ENCODE measurements around the gene DIAPH2.
"Not testable (repeated sequence)": the region's sequence is repeated elsewhere in the genome, so short reads cannot be mapped to it uniquely, and the experiment has no call there.

DIAPH2 gene

GRCh38 chrX:97401154-97401553, 716.5 kb downstream of the DIAPH2 start:
- DNase-seq = no peak

- no peak for DNase-seq
Measured at GRCh38 chrX:97401586-97402136, 717.0 kb downstream of the DIAPH2 start.

- no peak for DNase-seq
Measured at GRCh38 chrX:97402333-97402732, 717.7 kb downstream of the DIAPH2 start.

- DNase-seq = no peak
Measured at GRCh38 chrX:97402903-97403302, 718.3 kb downstream of the DIAPH2 start.

- DNase-seq = no peak
Measured at GRCh38 chrX:97405031-97405660, 720.5 kb downstream of the DIAPH2 start.

GRCh38 chrX:97409632-97410415, 725.2 kb downstream of the DIAPH2 start:
- DNase-seq = not testable (repeated sequence)

- no peak for DNase-seq
Measured at GRCh38 chrX:97416461-97416860, 731.8 kb downstream of the DIAPH2 start.

GRCh38 chrX:97429101-97429500, 744.5 kb downstream of the DIAPH2 start:
- no peak for DNase-seq

- no peak for DNase-seq
Measured at GRCh38 chrX:97431281-97431680, 746.6 kb downstream of the DIAPH2 start.

GRCh38 chrX:97446298-97446882, 761.7 kb downstream of the DIAPH2 start:
- no peak for DNase-seq

- DNase-seq = no peak
Measured at GRCh38 chrX:97447306-97447705, 762.7 kb downstream of the DIAPH2 start.

GRCh38 chrX:97452283-97452682, 767.6 kb downstream of the DIAPH2 start:
- DNase-seq = no peak

- no peak for DNase-seq
Measured at GRCh38 chrX:97461763-97462162, 777.1 kb downstream of the DIAPH2 start.

GRCh38 chrX:97471071-97471470, 786.4 kb downstream of the DIAPH2 start:
- DNase-seq = no peak

GRCh38 chrX:97474933-97475332, 790.3 kb downstream of the DIAPH2 start:
- DNase-seq = no peak

GRCh38 chrX:97479106-97479890, 794.7 kb downstream of the DIAPH2 start:
- no peak for DNase-seq

GRCh38 chrX:97481228-97481627, 796.6 kb downstream of the DIAPH2 start:
- no peak for DNase-seq

GRCh38 chrX:97482666-97483300, 798.1 kb downstream of the DIAPH2 start:
- DNase-seq = no peak

- DNase-seq = no peak
Measured at GRCh38 chrX:97490656-97491055, 806.0 kb downstream of the DIAPH2 start.

GRCh38 chrX:97494756-97495372, 810.2 kb downstream of the DIAPH2 start:
- DNase-seq = no peak

- DNase-seq = no peak
Measured at GRCh38 chrX:97498093-97498492, 813.5 kb downstream of the DIAPH2 start.

- DNase-seq = no peak
Measured at GRCh38 chrX:97504431-97504830, 819.8 kb downstream of the DIAPH2 start.
